GM12891 (cell line): Measurements from ENCODE around the gene ELK1.

Experiments
- POLR2A ChIP-seq: IDR thresholded peaks from 2 replicates; pipeline ENCODE4 v1.6.1; 2011; ENCODE audit warnings: low read depth, low read length, control low read depth
- POLR2AphosphoS5 ChIP-seq: IDR thresholded peaks from 2 replicates; pipeline ENCODE4 v1.6.1; 2011; ENCODE audit warnings: low read depth, low read length, control low read depth

DNA sequence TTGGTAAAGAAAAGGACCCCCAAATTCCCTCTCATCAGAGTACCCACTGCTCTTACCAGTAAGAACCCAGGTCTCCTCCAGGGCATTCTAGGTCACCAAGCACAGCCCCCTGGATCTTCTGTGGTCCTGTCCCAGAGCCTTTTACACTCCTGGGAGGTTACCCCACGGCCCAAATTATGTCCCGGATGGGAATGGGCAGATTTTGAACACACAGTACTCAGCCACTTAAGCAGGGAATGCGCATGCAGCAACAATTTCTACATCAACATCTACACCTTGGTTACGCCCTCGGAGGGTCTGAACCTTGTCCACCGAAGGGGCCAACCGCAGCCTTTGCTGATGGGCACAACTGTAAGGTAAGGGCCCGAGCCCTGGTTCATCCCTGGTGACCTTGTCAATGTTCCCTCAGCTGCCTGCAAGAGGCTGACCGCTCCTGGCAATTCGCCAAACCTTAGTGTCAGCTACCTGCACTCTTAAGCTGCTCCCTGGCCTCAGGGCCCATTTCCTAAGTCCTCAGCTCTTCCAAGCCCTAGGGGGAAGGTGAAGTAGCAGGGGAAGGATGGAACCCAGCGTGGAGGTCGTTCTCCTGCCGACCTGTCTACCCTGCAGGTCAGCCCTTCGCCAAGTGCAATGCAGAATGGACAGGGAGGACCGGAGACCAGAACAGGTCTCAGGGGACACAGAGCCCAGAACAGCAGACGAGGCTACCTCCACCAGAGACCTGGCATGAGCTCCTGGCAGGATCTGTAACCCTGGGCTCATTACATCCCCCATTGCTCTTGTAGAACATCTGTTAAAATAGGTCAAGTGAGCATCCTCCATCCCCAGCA is 62.2 kb downstream of the ELK1 start:
- TF ChIP-seq POLR2AphosphoS5 (no peak), POLR2A (no peak)
